Cerebellar nuclear complex (tissue), 1 donor: ENCODE measurements around the gene CFB.
A peak's percentile ranks its signal among the peaks of the same experiment; 100 is the strongest.
"Not testable (repeated sequence)": the region's sequence is repeated elsewhere in the genome, so short reads cannot be mapped to it uniquely, and the experiment has no call there.

ENCODE experiments used
- DNase-seq, 2 experiments: peaks; one replicate each; lab custom pipeline; 2025; lab: John Stamatoyannopoulos, UW

Gene CFB

DNA sequence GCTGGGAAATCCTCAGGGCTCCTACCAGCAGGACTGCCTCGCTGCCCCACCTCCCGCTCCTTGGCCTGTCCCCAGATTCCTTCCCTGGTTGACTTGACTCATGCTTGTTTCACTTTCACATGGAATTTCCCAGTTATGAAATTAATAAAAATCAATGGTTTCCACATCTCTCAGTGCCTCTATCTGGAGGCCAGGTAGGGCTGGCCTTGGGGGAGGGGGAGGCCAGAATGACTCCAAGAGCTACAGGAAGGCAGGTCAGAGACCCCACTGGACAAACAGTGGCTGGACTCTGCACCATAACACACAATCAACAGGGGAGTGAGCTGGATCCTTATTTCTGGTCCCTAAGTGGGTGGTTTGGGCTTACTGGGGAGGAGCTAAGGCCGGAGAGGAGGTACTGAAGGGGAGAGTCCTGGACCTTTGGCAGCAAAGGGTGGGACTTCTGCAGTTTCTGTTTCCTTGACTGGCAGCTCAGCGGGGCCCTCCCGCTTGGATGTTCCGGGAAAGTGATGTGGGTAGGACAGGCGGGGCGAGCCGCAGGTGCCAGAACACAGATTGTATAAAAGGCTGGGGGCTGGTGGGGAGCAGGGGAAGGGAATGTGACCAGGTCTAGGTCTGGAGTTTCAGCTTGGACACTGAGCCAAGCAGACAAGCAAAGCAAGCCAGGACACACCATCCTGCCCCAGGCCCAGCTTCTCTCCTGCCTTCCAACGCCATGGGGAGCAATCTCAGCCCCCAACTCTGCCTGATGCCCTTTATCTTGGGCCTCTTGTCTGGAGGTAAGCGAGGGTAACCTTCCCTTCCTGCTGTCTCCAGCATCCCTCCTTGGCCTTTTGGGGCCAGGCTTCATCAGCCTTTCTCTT, at the start of gene CFB:
Gene CFB, plus strand, starts transcription at position 589 of the 863 bp plus-strand sequence. Its CDS starts 127 bp downstream, at position 716.
- DNase-seq: no peak

DNA sequence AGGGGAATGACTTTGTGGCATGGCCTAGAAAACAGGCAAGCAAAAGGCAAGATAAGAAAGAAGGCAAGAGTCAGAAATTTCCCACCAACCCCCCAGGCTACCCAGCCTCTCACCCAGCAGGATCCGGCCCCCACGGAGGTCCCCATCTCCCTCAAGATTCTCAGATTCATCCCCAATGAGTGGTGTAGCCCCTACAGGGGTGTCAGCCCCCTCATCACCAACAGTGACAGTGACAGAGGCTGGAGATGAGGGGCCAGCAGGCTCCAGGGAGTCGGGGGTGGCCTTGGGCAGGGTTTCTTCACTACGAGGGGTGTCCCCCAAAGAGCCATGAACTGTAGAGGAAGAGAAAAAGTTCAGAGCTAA, 49.4 kb upstream of the CFB start:
- no peak for DNase-seq

DNA sequence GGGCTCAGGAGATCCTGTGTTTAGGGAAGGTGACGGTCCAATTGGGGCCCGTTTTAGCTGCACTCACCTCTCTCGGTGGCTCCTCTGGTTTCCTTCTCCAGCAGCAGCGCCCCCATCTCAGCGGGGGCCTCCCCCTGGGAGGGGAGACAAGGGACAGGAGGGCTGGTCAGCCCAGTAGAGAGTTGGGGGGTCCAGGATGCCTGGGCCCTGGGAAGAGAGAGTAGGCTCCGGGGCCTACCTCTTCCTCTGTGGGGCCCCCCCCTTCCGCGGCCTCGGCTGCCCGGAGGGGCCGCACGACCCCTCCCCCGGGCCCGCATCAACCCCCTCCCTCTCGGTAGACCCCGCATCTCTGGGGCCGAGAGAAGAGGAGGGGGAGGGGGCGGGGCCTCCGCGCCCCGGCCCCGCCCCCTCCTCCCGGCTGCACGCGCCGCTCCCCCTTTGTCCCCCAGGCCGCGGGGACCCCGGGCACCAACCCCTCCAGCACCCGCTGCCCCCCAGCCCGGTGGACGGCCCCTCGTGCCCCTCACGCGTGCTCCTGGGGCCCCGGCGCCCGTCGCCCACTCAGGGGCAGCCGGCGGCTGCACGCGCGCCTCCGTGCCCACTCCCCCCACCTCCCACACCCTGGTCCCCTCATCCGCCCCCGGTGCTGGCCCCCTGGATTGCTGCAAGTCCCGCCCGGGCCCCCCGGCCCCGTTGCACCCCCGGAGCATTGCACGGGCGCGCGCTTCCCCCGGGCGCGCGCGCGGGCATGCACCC, 48.9 kb upstream of the CFB start:
- DNase-seq: no peak

DNA sequence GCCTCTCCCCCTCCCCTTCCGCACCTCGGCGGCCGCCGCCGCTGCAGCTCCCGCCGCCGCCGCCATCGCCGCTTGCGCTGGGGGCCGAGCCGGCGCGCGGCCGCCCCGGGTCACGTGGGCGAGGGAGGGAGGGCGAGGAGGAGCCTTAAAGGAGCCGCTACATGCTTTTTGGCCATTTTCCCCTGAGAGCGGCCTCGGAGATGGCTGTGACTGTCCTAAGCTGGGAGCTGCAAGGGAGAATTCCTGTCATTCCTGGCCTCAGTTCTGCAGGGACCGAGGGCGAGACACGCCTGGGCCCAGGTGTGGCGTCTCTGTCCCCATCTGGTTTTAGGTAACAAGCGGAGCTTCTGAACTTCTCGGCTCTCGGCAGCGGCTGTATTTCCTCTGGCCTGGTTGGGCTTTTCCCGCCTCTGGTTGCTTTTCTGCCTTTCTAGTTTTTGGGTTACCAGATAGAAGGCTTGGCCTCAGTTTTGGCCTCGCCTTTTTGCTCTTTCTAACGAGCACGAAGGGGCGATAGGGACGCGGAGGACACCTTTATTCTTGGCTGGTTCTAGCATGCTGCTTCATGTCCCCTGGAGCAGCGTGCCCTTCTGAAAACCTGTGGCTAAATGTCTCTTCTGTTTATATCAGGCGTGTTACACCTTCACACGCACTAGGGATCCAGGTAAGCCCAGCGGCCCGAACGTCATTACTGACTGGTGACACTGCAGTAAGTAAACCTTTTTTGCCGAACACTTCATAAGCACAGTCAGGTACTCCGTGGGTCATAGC, 48.1 kb upstream of the CFB start, which contains the start of gene EHMT2:
Gene EHMT2, minus strand, starts transcription at position 87 of the 771 bp plus-strand sequence. Its CDS starts 21 bp downstream, at position 66.
- DNase-seq: peak in 1 of 2 experiments; percentile 64

DNA sequence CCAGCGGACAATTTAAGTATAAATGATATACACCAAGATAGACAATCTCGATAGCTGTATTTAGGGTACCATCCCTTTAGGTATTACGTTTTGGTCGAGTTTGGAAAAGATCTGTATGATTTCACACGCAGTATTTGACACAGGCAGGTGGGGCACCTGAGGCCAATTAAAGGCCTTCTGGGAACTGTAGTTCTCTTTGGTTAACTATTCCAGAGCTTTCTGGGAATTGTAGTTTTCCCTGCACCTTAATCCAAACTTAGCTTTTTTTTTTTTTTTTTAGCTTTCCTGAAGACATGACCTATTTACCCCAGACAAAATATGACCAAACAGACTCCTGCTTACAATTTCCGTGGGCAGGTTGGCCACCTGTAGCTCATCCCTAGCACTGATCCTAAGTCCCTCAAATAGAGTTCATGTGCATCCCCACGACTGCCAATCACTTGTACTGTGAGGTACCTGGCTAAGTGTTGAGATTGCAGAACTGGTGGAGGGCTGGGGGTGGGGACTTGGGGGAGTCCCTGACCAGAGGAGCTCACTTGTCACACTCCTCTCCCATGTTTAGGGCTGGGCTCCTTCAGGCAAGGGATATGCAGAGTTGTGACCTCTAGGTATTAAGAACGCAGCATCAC, 47.4 kb upstream of the CFB start:
- peak in 1 of 2 experiments; percentile 80 for DNase-seq

DNA sequence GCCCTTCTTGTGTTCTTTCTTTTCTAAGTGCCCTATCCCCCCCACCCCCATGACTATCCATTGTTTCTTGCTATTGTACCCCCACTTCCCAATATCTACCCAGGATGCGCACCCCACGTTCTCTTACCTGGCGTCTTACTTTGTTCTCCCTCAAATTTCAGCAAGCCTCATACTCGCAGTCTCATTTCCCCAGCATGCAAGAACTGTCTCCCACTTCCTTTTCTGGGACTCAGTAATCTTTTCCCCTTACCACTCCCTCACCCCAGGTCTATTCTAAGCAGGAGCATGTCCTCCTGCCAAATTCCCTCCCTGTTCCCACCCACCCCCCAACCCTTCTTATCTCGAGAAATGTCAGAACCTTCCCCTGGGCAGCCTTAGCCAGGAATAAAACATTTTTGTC, 46.7 kb upstream of the CFB start:
- DNase-seq: no peak

DNA sequence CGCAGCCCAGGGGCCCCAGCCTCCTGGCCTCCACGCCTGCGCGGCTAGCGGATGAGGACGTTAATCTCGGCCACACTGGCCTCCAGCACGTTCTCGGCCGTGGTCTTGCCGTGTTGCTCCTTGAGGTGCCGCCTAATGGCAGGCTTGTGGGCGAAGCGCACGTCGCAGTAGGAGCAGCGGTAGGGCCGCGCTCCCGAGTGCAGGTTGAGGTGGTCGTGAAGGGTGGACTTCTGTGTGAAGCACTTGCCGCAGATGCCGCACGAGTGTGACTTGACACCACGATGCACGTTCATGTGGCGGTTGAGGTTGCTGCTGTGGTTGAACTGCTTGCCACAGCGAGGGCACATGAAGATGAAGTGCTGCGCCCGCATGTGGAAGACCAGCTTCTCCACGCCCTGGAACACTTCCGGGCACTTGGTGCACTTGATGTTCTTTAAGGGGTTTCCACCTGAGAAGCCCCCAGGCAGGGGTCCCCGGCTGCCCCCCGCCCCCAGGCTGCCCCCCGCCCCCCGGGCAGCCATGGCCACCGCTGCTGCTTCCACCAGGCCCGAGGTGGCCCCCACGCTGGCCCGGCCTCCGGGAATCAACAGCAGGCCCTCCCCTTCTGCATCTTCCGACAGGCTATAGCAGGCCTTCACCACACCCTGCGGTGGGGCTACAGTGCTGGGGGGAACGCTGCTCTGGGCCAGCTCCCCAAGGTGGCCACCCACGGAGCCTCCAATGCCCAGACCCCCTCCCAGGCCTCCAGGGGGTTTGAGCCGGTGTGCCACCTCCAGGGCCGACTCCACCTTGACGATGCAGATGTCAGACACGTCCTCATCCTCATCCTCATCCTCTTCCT, 45.8 kb upstream of the CFB start:
- DNase-seq: no peak

DNA sequence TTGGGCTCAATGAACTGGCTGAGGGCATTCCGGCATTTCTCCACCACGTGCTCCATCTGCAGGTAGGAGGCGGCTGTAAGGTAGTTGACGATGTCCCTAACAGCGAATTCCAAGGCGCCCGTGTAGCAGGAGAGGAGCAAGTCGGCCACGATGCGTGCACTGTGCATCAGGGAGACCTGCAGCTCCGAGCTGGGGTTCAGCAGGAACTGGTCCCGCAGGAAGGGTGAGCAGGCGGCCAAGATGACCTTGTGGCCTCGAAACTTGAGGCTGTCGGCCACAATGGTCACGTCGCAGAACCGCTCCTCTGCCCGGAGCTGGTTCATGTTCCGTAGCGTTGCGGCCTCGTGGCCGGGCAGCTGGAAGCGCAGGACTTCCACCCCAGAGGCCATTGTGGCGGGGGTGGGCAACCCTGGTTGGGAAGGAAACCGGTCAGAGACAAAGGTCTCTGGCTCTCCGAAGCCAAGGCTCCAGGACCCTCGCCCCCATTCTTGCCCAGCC, 44.9 kb upstream of the CFB start:
- DNase-seq: no peak

DNA sequence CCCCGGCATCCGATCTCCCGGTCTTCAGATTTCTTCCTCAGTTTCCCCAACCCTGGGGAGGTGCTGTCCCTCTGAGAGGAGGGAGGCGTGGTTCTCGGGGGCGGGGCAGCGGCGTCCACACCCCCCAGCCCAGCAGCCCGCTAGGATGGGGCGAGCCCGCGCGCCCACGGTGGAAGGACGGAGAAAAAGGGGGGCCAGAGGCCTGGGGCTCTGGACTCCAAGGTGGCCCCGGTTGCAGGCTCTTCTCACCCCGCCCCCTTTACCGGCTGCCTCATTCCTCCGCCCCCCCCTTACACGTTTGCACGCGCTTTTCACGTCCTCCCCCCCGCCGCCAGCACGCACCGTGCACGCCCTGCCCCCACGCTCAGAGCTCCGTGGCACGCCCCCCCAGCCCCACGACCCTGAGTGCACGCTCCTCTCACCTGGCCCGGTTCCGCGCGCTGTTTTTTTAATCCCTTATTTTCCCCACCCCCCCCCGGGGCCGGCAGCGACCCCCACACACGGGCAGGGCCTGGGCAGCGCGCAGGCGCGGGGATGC, 44.4 kb upstream of the CFB start:
- DNase-seq: no peak

DNA sequence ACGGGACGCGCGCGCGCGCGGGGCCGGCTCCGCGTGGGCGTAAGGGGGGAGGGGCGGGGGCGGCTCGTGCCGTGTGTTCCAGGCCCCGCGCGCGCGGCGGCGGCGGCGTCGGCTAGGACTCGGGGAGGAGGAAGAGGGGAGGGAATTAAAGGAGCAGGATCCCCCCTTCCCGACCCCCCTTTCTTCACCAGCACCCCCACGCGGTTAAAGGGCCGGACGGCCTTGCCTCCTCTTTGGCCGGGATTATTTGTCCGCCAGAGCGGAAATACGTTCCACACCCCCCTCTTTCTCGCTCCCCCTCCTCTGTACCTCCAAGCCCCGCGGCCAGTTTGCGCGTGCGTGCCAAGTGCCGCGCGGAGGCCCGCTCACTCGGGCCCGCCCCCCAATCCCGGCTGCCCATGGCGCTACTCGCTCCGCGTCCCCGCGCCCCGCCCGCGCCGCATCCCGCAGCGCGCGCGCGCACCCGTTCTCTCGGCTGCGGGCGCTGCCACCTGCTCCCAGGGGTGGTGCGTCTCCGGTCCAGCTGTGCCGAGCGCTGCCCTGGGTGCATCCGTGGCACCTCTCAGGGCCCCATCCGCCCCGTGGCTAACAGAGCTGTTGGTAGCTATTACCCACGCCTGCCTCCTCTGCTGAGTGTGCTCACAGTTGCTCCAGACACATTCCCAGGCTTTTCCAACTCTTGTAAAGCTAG, 43.8 kb upstream of the CFB start, which contains the start of gene ZBTB12:
Gene ZBTB12, minus strand, starts transcription at position 134 of the 691 bp plus-strand sequence. CDS start 781 bp downstream, outside the sequence.
- peak; percentile 79 to 84 for DNase-seq

DNA sequence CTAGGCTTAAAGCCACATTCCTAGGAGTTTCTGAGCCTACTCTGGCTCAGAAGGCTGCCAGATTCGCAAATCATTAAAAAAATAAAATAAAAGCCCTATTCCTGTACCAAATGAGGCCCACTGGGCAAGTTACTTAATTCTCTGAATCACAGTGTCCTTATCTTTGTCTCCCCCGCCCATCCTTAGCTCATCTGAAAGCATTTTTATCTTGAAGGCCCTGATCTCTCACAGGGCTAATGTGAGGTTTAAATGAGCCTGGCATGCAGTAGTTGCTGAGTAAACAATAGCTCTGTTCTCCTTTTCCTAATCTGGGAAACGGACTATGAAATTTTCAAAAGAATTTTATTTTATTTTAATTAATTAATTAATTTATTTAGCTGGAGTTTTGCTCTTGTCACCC, 41.9 kb upstream of the CFB start:
- no peak for DNase-seq

DNA sequence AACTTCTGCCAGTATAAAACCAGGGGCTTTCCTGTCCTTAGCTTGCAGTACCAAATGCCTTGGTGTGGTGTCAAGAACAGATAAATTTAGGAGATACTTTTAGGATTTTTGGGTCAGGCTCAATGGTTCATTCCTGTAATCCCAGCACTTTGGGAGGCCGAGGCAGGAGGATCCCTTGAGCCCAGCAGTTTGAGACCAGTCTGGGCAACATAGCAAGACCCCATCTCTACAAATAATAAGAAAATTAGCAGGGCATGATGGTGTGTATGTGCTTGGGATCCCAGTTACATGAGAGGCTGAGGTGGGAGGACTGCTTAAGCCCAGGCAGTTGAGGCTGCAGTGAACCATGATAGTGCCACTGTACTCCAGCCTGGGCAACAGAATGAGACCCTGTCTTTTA, 40.9 kb upstream of the CFB start:
- no peak for DNase-seq

DNA sequence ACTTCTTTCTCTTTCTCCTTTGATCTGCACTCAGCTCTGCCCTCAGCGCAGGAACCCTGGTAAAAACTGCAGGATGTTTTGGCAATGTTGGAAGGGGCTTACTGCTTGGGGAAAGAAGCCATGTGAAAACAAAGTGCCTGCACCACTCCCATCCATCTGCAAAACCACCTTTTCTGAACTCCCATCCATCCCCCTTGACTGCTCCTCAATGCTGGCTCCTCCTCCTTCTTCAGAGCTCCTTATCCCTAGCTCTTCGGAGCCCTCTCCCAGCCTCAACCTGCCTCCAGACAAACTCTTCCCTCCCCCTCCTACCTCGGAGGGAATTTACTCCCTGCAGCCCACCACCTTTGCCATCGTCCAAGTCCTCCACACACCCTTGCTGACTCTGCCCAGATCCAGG, 39.8 kb upstream of the CFB start:
- DNase-seq: no peak

DNA sequence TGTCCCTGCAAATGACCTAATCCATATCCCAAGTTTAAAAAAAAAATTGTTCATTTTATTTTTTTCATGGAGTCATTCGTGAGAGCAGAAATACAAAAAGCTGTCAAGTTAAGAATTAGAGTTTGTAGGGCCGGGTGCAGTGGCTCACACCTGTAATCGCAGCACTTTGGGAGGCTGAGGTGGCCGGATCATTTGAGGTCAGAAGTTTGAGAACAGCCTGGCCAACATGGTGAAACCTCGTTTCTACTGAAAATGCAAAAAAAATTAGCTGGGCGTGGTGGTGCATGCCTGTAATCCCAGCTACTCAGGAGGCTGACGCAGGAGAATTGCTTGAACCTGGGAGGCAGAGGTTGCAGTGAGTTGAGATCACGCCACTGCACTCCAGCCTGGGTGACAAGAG, 39.2 kb upstream of the CFB start:
- not testable (repeated sequence) for DNase-seq

DNA sequence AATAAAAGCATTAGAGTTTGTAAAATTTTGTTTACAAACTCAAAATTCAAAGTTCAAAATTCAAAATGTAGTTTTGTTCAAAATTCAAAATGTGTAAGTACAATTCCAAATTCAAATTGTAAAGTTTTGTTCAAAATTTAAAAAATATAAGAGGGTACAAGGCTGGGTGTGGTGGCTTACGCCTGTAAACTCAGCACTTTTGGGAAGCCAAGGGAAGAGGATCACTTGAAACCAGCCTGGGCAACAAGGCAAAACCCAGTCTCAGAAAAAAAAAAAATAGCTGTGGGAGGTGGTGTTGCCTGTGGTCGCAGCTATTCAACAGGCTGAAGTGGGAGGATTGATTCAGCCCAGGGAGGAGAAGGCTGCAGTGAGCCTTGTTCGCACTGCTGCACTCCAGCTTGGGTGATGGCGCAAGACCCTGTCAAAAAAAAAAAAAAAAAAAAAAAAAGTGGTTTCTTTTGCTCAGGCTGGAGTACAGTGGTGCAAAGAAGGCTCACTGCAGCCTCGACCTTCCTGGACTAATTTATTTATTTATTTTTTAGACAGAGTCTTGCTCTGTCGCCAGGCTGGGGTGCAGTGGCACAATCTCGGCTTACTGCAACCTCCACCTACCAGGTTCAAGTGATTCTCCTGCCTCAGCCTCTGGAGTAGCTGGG, 38.6 kb upstream of the CFB start:
- no peak for DNase-seq

DNA sequence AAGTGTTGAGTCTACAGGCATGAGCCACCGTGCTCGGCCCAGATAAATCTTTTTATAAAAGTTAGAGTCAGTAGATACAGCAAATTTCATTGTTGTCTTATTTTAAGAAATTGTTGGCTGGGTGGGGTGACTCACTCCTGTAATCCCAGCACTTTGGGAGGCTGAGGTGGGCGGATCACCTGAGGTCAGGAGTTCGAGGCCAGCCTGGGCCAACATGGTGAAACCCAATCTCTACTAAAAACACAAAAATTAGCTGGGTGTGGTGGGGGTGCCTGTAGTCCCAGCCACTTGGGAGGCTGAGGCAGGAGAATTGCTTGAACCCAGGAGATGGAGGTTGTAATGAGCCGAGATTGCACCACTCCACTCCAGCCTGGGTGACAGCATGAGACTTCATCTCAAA, 37.6 kb upstream of the CFB start:
- DNase-seq: not testable (repeated sequence)

DNA sequence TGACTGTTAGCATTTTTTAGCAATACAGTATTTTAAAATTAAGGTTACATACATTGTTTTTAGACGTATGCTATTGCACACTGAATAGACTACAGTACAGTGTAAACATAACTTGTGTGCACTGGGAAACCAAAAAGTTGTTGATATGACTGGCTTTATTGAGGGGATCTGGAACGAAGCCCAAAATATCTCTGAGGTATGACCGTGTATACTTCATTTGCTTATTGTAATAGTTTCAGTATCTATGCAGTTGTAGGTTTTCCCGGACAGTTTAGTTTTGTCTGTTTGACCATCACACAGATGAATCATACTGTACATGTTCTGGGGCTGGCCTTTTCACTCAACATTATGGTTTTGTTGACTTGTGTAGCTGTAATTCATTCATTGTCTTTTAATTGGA, 37.1 kb upstream of the CFB start:
- DNase-seq: no peak

DNA sequence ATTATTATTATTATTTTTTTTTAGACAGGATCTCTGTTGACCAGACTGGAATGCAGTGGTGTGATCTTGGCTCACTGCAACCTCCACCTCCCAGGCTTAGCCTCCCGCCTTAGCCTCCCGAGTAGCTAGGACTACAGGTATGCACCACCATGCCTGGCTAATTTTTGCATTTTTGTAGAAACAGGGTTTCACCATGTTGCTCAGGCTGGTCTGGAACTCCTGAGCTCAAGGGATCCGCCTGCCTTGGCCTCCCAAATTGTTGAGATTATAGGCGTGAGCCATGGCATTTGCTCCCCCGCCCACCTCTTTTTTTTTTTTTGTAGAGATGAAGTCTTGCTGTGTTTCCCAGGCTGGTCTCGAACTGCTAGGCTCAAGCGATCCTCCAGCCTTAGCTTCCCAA, 36.6 kb upstream of the CFB start:
- not testable (repeated sequence) for DNase-seq
